Spleen (tissue), 7 donors: ENCODE data around the gene FAF1.

Source experiments
- CTCF ChIP-seq, 11 experiments: fragments of 200-600 bp in 7 of 11; fragments of 450-650 bp in 4 of 11; sonication (generic) in 4 of 11; IDR thresholded peaks in 8 of 11; conservative IDR thresholded peaks in 3 of 11; 1 replicate in 7 of 11; 2 replicates in 4 of 11; pipeline versions ENCODE4 v1.4.0 to v1.8.0; 2016 to 2021; ENCODE audit warnings: antibody characterized with exemption in 11 of 11, inconsistent platforms in 4 of 11, mild to moderate bottlenecking in 1 of 11
- POLR2AphosphoS5 ChIP-seq, 3 donors: sonication (generic); formaldehyde crosslinking; IDR thresholded peaks; one replicate each; pipeline ENCODE4 v1.5.1; 2017; ENCODE audit warnings: antibody characterized with exemption in 3 of 3
- donor health status: DM: no; HTN: no; CAD: no; lungs with moderate emphysema.
- donor health status: DM: no; HTN: no; CAD: no.
- donor health status: DM: no; HTN: no; CAD: no.

GRCh38 chr1:50599546-50599945, 360.5 kb downstream of the FAF1 start:
- TF ChIP-seq CTCF (IDR thresholded peaks at IDR 0.05 in 8 of 11, conservative IDR thresholded peaks at IDR 0.05 in 3 of 11): no peak
- TF ChIP-seq POLR2AphosphoS5 (IDR thresholded peaks at IDR 0.05): no peak
